NCI-H2171 (cell line): Measurements from ENCODE around the gene C6orf132.
"Not testable (repeated sequence)": the region's sequence is repeated elsewhere in the genome, so short reads cannot be mapped to it uniquely, and the experiment has no call there.

Experiments used
- DNase-seq: peaks from one replicate; lab custom pipeline; 2025; lab: John Stamatoyannopoulos, UW

The C6orf132 gene, protein sequence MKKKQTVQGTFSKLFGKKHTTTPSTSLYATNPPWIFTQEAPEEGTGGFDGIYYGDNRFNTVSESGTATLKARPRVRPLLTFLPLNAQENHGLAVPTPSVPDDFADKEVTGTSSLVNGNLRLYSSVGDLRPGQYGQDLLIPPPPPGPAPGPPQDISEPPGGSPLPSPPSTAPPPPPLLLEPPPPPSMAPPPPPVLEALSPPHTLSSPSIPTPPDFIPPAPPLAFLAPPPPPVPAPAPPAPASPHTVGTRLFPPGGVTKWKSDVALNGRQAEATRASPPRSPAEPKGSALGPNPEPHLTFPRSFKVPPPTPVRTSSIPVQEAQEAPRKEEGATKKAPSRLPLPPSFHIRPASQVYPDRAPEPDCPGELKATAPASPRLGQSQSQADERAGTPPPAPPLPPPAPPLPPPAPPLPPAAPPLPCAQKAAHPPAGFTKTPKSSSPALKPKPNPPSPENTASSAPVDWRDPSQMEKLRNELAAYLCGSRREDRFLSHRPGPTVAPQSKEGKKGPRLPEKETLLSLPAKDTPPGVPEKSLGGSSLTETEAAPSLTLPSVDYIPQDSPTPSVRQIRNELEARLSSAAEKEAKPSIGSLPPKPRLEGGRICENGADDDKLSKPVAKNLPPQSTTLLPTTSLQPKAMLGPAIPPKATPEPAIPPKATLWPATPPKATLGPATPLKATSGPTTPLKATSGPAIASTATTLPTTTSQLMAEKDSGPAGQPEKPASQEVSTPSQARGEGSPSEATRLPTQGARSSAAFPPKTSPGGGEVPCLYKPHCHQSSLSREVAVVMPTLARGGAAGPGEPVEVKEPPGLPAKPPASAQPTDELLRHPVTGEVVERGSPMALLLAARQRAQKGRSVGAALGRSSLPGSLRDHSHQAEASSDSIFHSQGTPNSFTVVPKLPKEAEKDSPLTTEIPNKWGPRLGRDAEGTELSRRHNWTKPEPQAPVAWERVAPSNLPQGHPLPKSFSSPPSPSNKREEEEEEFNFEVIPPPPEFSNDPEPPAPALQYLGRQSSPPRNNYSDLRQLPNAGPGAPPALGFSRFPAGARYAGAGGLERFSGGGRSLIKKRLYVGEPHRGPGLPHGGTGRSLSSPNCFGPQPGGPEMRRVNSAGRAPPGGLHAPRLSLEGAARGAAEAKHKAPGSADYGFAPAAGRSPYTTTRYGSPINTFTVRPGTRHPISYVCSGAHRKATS

DNA sequence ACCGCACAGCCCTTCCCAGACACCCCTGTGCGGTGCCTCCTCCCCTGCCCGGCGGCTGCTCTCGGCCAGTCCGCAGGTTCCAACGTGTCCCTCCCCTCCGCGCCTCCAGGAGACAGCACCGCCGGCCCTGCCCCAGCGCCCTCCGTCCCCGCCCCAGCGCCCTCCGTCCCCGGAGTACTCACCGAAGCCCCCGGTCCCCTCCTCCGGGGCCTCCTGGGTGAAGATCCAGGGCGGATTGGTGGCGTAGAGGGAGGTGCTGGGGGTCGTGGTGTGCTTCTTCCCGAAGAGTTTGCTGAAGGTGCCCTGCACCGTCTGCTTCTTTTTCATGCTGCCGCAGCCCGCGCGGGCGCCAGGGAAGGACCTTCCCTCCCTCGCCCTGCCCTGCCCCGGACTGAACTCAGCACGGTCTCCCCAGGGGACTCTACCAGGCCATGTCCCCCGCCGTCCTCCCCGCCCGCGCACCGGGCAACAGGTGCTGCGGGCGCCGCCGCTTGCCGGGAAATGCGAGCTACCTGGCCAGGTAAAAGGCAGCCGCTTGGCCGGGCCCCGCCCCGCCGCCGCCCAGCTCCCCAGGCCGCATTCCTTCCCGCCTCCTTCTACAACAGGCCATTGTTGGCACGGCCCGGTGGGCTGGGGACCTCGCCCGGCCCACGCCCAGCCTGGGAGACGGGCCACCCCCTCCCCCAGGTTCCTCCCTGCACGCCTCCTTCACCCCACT is at the start of gene C6orf132:
Gene C6orf132 (minus strand): TSS at position 503 of the 718 bp plus-strand sequence. CDS start 176 bp downstream, at position 327.
- DNase-seq, result peak; percentile 7

GRCh38 chr6:42190554-42191183 is 48.2 kb upstream of the C6orf132 start:
- no peak for DNase-seq

GRCh38 chr6:42188406-42188805 is 46.0 kb upstream of the C6orf132 start:
- DNase-seq, result no peak

- DNase-seq, result no peak
Measured at GRCh38 chr6:42185597-42185996, 43.2 kb upstream of the C6orf132 start.

GRCh38 chr6:42184475-42184874 is 42.1 kb upstream of the C6orf132 start:
- DNase-seq, result no peak

DNA sequence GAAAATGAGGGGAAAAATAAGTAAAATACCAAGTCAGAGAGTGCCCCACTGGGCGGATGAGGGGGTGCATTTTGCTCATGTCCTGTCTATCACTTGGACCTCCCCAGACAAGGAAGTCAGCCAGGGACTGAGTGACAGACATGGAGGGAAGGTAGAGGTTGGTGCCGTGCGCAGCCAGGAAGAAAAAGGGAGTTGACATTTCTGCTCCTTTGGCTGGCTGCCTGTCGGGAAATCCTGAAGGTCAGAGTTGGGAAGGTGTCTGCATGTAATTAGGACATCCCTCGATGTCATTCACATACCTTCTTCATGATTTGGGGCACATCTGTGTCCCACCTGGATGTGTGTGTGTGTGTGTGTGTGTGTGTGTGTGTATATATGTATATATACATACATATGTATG is 39.7 kb upstream of the C6orf132 start:
- no peak for DNase-seq

DNA sequence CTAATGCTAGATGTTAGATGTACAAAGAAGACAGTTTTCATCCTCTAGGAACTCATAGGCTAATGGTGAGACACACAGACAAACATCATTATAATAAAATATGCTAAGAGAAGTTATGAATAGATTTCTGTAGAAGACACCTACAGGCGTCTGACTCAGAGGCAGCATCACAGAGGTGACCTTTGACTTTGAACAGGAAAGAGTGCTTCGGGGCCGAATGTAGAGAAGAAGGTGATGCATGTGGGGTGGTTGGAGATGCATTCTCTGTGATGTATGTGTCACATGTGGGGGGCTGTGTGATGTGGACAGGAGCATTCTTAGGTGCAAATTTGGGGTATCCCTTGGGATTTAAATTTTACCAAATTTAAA is 37.5 kb upstream of the C6orf132 start:
- no peak for DNase-seq

GRCh38 chr6:42179261-42179944 is 37.0 kb upstream of the C6orf132 start:
- DNase-seq, result no peak

- DNase-seq, result no peak
Measured at GRCh38 chr6:42177514-42178364, 35.3 kb upstream of the C6orf132 start.

DNA sequence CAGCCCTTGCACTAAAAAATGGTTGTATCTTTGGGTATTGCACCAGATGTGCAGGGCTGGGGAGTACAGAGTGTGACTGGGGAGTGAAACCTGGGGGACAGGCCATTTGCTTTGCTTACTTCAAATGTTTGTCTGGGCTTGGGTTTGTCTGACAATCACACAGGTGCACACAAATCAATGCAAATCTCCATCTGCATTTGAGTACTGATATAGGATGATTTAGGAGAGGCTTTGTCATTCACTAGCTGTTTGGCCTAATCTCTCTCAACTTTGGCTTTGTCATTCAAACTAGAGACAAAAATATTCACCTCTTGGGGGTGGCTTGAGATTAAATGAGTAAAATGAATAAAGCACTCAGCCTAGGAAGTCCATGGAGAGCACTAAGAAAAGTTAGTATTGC is 34.6 kb upstream of the C6orf132 start:
- DNase-seq, result no peak

DNA sequence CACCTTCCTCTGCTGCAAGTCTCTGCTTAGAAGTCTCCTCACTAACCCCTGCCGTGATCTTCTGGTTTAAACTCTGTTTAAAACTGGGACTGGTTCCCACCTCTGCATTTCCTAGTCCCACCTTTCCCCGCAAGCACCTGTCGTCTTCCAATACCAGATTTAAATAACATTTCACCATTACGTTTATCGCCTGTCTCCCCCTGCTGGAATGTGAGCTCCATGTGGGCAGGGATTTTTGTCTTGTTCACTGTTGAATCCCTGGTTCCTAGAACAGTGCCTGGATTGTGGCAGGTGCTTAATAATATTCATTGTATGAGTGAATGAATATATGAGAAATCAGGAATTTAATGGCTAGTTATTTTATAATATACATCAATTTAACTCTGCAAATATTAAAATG is 33.4 kb upstream of the C6orf132 start:
- DNase-seq, result no peak

DNA sequence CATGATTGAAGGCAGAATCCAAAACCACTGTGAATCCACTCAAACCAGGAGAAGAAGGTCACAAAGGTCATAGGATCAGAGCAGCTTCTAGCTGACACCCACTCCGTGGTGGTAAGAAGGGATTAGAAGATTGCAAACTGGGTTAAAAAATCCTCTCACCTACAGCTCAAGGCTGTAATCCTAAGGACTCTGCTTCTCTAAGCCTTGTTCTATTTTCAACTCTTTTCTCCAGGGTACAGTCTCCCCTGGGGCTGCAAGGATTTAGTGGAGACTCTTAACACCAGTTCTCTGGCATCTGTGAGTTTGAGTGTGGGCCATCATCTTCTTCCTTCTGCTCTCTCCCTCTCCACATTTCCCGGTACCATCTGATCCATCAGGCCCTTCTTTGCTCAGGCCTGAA is 30.7 kb upstream of the C6orf132 start, which contains the start of gene GUCA1A:
Gene GUCA1A (plus strand): TSS at position 264 of the 400 bp plus-strand sequence. CDS start 250 bp downstream, outside the sequence.
- DNase-seq, result no peak

GRCh38 chr6:42171813-42172581 is 29.6 kb upstream of the C6orf132 start:
- DNase-seq, result no peak

DNA sequence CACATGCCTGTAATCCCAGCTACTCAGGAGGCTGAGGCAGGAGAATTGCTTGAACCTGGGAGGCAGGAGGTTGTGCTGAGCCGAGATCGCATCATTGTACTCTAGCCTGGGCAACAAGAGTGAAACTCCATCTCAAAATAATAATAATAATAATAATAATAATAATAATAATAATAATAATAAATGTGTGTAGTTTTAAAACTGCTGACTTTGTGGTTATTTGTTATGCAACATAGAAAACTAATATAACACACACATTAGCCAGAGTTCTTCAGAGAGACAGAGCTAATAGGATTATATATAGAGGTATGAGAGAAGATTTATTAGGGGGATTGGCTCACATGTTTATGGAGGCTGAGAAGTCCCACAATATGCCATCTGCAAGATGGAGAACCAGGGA is 27.4 kb upstream of the C6orf132 start:
- DNase-seq, result not testable (repeated sequence)

DNA sequence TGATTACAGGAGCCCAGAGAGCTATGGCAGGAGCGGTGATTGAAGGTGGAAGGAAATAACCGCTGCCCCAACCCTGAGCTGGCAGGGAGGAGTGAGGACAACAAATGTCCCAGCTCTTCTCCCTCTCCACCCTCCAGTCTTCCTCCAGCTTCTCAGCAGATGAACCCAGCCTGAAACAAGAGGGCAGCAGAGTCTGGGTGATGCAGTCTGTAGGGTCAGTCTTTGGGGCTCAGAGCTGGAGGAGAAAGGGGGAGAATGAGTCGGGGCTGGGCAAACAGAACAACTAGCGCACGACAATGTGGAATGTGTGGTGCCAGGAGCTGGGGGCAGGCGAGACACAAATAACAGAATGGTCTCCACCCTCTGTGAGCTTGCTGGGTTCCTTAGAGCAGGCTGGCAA is 26.2 kb upstream of the C6orf132 start:
- DNase-seq, result no peak

GRCh38 chr6:42166444-42167141 is 24.2 kb upstream of the C6orf132 start:
- peak; percentile 66 for DNase-seq

DNA sequence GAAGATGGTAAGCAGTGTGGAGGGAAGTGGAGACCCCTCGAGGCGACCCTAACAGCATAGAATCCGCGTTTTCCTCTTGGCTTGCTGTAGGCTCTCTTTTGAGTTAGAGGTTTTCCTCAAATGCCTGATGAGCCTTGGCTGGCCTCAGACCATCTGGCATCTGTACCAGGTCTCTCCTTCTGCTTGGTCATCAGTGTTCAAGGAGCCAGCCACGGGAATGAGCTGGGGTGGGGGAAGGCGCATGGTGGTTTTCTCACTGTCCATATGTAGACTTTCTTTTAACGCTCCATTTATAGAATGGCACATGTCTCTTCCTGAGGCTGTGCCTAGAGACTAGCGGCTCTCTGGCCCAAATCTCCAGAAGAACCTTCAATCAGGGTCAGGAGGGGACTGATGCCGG is 22.6 kb upstream of the C6orf132 start:
- no peak for DNase-seq

- no peak for DNase-seq
Measured at GRCh38 chr6:42163981-42164380, 21.6 kb upstream of the C6orf132 start.
